Left ventricle myocardium inferior (tissue), 1 donor: ENCODE measurements around the gene ZNF804A. TPM values are rescaled to one million over a fixed set of nuclear protein-coding genes. Genes with fewer than 3 reads are reported as not detected.

Experiments
- DNase-seq: peaks from one replicate; pipeline ENCODE4 v3.0.0-alpha.2; 2020
- H3K27ac ChIP-seq: fragments of 200-600 bp; replicated peaks from 2 replicates; pipeline ENCODE4 v1.8.0; 2021
- H3K27me3 ChIP-seq: fragments of 200-600 bp; 2 replicates; pipeline ENCODE4 v1.8.0; 2021; ENCODE audit warnings: low read depth
- H3K36me3 ChIP-seq: fragments of 200-600 bp; 2 replicates; pipeline ENCODE4 v1.8.0; 2021
- H3K4me1 ChIP-seq: fragments of 200-600 bp; 2 replicates; pipeline ENCODE4 v1.8.0; 2021
- H3K4me3 ChIP-seq: fragments of 200-600 bp; 2 replicates; pipeline ENCODE4 v1.8.0; 2021; ENCODE audit warnings: mild to moderate bottlenecking, moderate library complexity
- H3K9me3 ChIP-seq: fragments of 200-600 bp; replicated peaks from 2 replicates; pipeline ENCODE4 v1.8.0; 2021
- intact Hi-C: fragments of 100-400 bp; cut with micrococcal nuclease; formaldehyde crosslinking; loops from one replicate; pipeline ENCODE4 v1.11.0; 2022
- total RNA-seq: library from RNA; stranded (reverse); fragmentation: NEBNext Ultra II Directional; extraction: Animal tissue kit (Norgen Biotek cat#: 25700); gene quantifications from one replicate; pipeline ENCODE4 v1.2.1, GENCODE V29; 2021
- TF ChIP-seq, protein P1 (sequence below): fragments of 200-600 bp; IDR thresholded peaks from 2 replicates; pipeline ENCODE4 v1.8.0; 2021; ENCODE audit warnings: antibody characterized with exemption, mild to moderate bottlenecking, borderline replicate concordance
- donor health status: DM: no; HTN: yes; CAD: no; lungs with severe emphysema.

ZNF804A gene
- total RNA-seq, 1 donor from 2014 or later: not detected

DNA sequence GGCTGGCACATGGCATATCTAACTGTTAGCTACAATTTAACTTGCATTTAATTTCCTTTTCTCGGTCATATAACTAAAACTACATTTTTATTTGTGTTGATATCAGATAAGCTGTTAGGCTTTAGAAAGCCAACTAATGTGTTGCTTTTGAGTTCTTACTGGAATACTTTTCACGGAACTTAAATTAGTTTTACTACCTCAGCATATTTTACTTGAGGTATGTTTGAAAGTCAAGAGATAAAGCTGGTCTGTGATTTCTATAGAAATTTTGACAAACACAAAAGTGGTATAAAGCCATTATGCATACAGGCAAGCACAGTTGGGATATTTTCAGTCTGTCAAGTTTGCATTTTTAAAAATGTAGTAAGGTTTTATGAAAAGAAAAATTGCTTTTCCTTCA lies 162.6 kb downstream of the ZNF804A start:
- intact Hi-C loops: no loop called here
- Histone ChIP-seq H3K4me1 (no peaks in the 10 kb centered on the region), H3K27me3 (no peaks in the 10 kb centered on the region), H3K9me3 (no peaks in the 10 kb centered on the region), H3K4me3 (no peak overlapping the region), H3K27ac (no peak overlapping the region), H3K36me3 (no peaks in the 10 kb centered on the region)
- TF ChIP-seq, protein P1, sequence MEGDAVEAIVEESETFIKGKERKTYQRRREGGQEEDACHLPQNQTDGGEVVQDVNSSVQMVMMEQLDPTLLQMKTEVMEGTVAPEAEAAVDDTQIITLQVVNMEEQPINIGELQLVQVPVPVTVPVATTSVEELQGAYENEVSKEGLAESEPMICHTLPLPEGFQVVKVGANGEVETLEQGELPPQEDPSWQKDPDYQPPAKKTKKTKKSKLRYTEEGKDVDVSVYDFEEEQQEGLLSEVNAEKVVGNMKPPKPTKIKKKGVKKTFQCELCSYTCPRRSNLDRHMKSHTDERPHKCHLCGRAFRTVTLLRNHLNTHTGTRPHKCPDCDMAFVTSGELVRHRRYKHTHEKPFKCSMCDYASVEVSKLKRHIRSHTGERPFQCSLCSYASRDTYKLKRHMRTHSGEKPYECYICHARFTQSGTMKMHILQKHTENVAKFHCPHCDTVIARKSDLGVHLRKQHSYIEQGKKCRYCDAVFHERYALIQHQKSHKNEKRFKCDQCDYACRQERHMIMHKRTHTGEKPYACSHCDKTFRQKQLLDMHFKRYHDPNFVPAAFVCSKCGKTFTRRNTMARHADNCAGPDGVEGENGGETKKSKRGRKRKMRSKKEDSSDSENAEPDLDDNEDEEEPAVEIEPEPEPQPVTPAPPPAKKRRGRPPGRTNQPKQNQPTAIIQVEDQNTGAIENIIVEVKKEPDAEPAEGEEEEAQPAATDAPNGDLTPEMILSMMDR: no peak
- DNase-seq: no peak

DNA sequence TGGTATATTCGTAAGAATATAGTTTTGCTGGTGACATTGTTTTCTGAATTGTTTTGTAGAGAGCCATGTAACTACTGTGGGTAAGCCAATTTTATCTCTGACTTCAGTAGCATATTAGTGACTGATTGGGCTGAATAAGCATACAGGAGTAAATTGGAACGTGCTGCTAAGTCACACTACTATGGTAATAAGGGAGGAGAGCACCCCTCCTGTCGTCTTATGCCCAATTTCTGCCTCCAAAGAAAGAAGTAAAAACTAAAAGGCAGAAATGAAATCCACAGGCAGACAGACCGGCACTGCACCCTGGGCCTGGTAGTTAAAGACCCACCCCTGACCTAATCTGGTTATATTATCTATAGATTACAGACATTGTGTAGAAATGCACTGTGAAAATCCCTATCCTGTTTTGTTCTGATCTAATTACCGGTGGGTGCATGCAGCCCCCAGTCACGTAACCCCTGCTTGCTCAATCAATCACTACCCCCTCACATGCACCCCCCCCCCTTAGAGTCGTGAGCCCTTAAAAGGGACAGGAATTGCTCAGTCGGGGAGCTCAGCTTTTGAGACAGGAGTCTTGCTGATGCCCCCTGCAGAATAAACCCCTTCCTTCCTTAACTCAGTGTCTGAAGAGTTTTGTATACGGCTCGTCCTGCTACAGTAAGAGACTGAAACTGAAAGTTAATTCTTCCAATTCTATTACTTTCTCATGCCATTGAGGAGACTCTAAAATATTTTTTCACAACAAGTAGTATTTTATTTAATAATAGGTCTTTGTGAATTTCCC lies 167.0 kb downstream of the ZNF804A start:
- no peak overlapping the region for H3K4me3 ChIP-seq
- TF ChIP-seq, protein P1: no peak
- H3K27me3 ChIP-seq: no peaks in the 10 kb centered on the region
- H3K9me3 ChIP-seq: no peaks in the 10 kb centered on the region
- no peaks in the 10 kb centered on the region for H3K36me3 ChIP-seq
- H3K27ac ChIP-seq: no peak overlapping the region
- intact Hi-C loops: no loop called here
- no peaks in the 10 kb centered on the region for H3K4me1 ChIP-seq
- DNase-seq: no peak

DNA sequence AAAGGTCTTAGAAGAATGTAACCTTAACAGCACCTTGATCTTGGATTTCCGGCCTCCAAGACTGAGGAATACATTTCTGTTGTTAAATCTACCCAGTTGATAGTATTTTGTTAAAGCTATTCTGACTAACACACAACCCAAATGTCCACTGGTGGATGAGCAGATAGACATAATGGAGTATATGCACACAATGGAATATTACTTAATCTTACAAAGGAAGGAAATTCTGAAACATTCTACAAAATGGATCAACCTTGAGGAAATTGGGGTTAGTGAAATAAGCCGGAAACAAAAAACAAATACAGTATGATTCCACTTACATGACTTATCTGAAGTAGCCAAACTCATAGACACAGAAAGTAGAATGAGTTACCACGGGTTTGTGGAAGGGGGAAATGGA lies 168.7 kb downstream of the ZNF804A start:
- no peak overlapping the region for H3K27ac ChIP-seq
- intact Hi-C loops: no loop called here
- H3K4me1 ChIP-seq: no peaks in the 10 kb centered on the region
- no peaks in the 10 kb centered on the region for H3K27me3 ChIP-seq
- DNase-seq: no peak
- no peaks in the 10 kb centered on the region for H3K9me3 ChIP-seq
- TF ChIP-seq, protein P1: no peak
- no peak overlapping the region for H3K4me3 ChIP-seq
- no peaks in the 10 kb centered on the region for H3K36me3 ChIP-seq

DNA sequence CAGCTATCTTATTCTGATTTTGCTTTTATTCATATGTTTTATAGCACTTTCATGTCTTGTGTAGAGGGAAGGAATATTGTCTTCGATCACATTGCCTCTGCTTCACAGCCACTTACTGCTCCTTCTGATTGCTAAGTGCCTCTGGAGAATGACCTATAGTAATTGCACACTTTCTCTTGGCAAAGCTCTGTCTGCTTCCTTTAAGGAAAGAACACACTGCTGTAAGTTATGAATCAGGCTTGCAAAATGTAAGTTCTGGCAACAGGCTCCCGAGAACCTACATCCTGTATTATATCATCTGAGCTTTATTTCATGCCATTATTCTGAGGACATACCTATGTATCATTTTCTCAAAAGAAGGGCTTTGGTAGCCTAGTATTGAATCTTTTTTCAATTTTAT lies 170.7 kb downstream of the ZNF804A start:
- H3K4me1 ChIP-seq: no peaks in the 10 kb centered on the region
- intact Hi-C loops: no loop called here
- TF ChIP-seq, protein P1: no peak

DNA sequence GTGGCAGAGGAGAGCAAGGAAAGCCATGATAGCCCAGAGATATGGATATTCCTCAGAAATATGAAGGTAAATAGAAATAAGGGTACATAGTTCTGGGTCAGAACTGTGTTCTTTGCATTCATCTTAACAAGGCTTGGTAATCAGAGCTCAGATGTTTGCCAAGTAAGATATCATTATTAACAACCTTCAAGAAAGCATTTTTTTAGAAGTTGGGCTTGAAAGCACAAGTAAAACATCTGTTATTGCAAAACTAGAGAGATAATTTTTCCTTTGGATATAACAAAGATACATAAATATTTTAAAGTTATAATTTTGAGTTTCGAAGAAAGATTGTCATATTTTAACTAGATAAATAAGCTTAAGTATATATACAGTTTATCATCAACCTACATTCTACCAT lies 171.4 kb downstream of the ZNF804A start:
- no peaks in the 10 kb centered on the region for H3K36me3 ChIP-seq
- TF ChIP-seq, protein P1: no peak
- no peak for DNase-seq
- no peaks in the 10 kb centered on the region for H3K4me1 ChIP-seq
- H3K27me3 ChIP-seq: no peaks in the 10 kb centered on the region
- H3K27ac ChIP-seq: no peak overlapping the region
- intact Hi-C loops: no loop called here
- H3K9me3 ChIP-seq: no peaks in the 10 kb centered on the region
- no peak overlapping the region for H3K4me3 ChIP-seq

More for the DNA sequence above, 170.7 kb downstream of the ZNF804A start:
- H3K9me3 ChIP-seq: no peaks in the 10 kb centered on the region
- H3K27me3 ChIP-seq: no peaks in the 10 kb centered on the region
- H3K27ac ChIP-seq: no peak overlapping the region
- no peaks in the 10 kb centered on the region for H3K36me3 ChIP-seq
- no peak overlapping the region for H3K4me3 ChIP-seq
- DNase-seq: no peak
